Measurements from ENCODE around the gene EEIG1. TPM values are rescaled to one million over a fixed set of nuclear protein-coding genes. Genes with fewer than 3 reads are reported as not detected.

EEIG1 gene
- total and polyA plus RNA-seq, 4 experiments from 2014 or later = 95.4 to 550 (median 361) TPM

GRCh38 chr9:127950513-127951289 lies 30.1 kb downstream of the EEIG1 start:
- CTCF ChIA-PET (ENCODE audit: partially characterized antibody) = interaction anchor here (4.2 to 13.9 kb wide), 2 partner anchors 84 to 85 kb away, joined by 40 to 300 read pairs; no protein-coding TSS in a partner anchor
- Mint-ChIP-seq H3K9me3 (no peaks in the 10 kb centered on the region), H3K4me3 (peak overlapping the region in 6 of 8 donors; percentile 17 to 51 (median 34)), H3K27me3 (no peaks in the 10 kb centered on the region), H3K4me1 (peaks cover 25 to 82% (median 51%) of the 10 kb centered on the region in 4 donors), H3K27ac (peak overlapping the region; percentile 78 to 86 (median 80)), H3K36me3 (peaks cover 13 to 54% of the 10 kb centered on the region in 2 donors)
- POLR2A ChIA-PET (ENCODE audit: partially characterized antibody) = interaction anchor here (1.3 to 16.4 kb wide), 5 partner anchors 13 to 83 kb away, joined by 3 to 250 read pairs (median 9); partner anchors contain the start of genes DPM2 and EEIG1
- DNase-seq = peak in 1 of 5 donors; percentile 24
- no peak overlapping the region for H3K4me3 ChIP-seq (ENCODE audit: low read length in 2 of 2)
- H3K27me3 ChIP-seq (ENCODE audit: insufficient read depth, low read length) = no peaks in the 10 kb centered on the region
- peaks cover 74% of the 10 kb centered on the region for H3K4me1 ChIP-seq (ENCODE audit: insufficient read depth, low read length)
- intact Hi-C loops (cut with micrococcal nuclease) = no loop called here
- H3K27ac ChIP-seq (ENCODE audit: low read depth, low read length) = peak overlapping the region; percentile 22
- H3K9me3 ChIP-seq (ENCODE audit: control insufficient read depth in 1 of 2, low read length in 2 of 2) = no peaks in the 10 kb centered on the region
- peaks cover 58% of the 10 kb centered on the region for H3K36me3 ChIP-seq (ENCODE audit: insufficient read depth, low read length)

- Histone ChIP-seq H3K4me1 (ENCODE audit: insufficient read depth, low read length) (peaks cover 69% of the 10 kb centered on the region), H3K27me3 (ENCODE audit: insufficient read depth, low read length) (no peaks in the 10 kb centered on the region), H3K36me3 (ENCODE audit: insufficient read depth, low read length) (peaks cover 65% of the 10 kb centered on the region), H3K4me3 (ENCODE audit: low read length in 2 of 2) (no peak overlapping the region), H3K27ac (ENCODE audit: low read depth, low read length) (peak overlapping the region; percentile 5), H3K9me3 (ENCODE audit: control insufficient read depth in 1 of 2, low read length in 2 of 2) (no peaks in the 10 kb centered on the region)
- no peaks in the 10 kb centered on the region for H3K9me3 Mint-ChIP-seq
- CTCF ChIA-PET (ENCODE audit: partially characterized antibody) = interaction anchor here (4.2 kb wide), 1 partner anchor 85 kb away, joined by 40 read pairs; no protein-coding TSS in a partner anchor
- peak overlapping the region in 3 of 8 donors; percentile 34 to 48 (median 43) for H3K4me3 Mint-ChIP-seq
- peak overlapping the region; percentile 57 to 86 (median 80) for H3K27ac Mint-ChIP-seq
- POLR2A ChIA-PET (ENCODE audit: partially characterized antibody) = interaction anchor here (1.3 to 16.4 kb wide), 5 partner anchors 13 to 84 kb away, joined by 3 to 250 read pairs (median 9); partner anchors contain the start of genes DPM2 and EEIG1
- DNase-seq = no peak
- H3K27me3 Mint-ChIP-seq = no peaks in the 10 kb centered on the region
- H3K4me1 Mint-ChIP-seq = peaks cover 20 to 82% (median 46%) of the 10 kb centered on the region in 4 donors
- intact Hi-C loops (cut with micrococcal nuclease) = no loop called here
- H3K36me3 Mint-ChIP-seq = peaks cover 15 to 55% of the 10 kb centered on the region in 2 donors
Observed at GRCh38 chr9:127949827-127950512, 30.8 kb downstream of the EEIG1 start.

GRCh38 chr9:127947841-127948710 lies 32.7 kb downstream of the EEIG1 start:
- Mint-ChIP-seq H3K27ac (peak overlapping the region; percentile 59 to 87 (median 79)), H3K4me3 (no peak overlapping the region), H3K9me3 (peaks cover 0 to 2% (median 0%) of the 10 kb centered on the region in 8 donors), H3K4me1 (peaks cover 21 to 80% (median 37%) of the 10 kb centered on the region in 4 donors), H3K36me3 (peaks cover 27 to 65% of the 10 kb centered on the region in 2 donors), H3K27me3 (no peaks in the 10 kb centered on the region)
- Histone ChIP-seq H3K4me3 (ENCODE audit: low read length in 2 of 2) (no peak overlapping the region), H3K36me3 (ENCODE audit: insufficient read depth, low read length) (peaks cover 84% of the 10 kb centered on the region), H3K27me3 (ENCODE audit: insufficient read depth, low read length) (no peaks in the 10 kb centered on the region), H3K9me3 (ENCODE audit: control insufficient read depth in 1 of 2, low read length in 2 of 2) (no peaks in the 10 kb centered on the region), H3K4me1 (ENCODE audit: insufficient read depth, low read length) (peaks cover 65% of the 10 kb centered on the region), H3K27ac (ENCODE audit: low read depth, low read length) (no peak overlapping the region)
- intact Hi-C loops (cut with micrococcal nuclease) = no loop called here
- POLR2A ChIA-PET (ENCODE audit: partially characterized antibody) = interaction anchor here (0.7 to 16.4 kb wide), 9 partner anchors 9 to 97 kb away, joined by 3 to 250 read pairs (median 4); partner anchors contain the start of gene EEIG1
- CTCF ChIA-PET (ENCODE audit: partially characterized antibody) = interaction anchor here (1.0 to 4.2 kb wide), 2 partner anchors 87 to 177 kb away, joined by 3 to 40 read pairs; no protein-coding TSS in a partner anchor
- DNase-seq = peak in 1 of 5 donors; percentile 16

- Mint-ChIP-seq H3K36me3 (peaks cover 36 to 71% of the 10 kb centered on the region in 2 donors), H3K4me1 (peaks cover 21 to 74% (median 34%) of the 10 kb centered on the region in 4 donors), H3K27me3 (no peaks in the 10 kb centered on the region), H3K9me3 (peaks cover 0 to 2% (median 0%) of the 10 kb centered on the region in 8 donors), H3K4me3 (no peak overlapping the region), H3K27ac (peak overlapping the region in 5 of 7 donors; percentile 53 to 78 (median 59))
- H3K9me3 ChIP-seq (ENCODE audit: control insufficient read depth in 1 of 2, low read length in 2 of 2) = no peaks in the 10 kb centered on the region
- H3K4me1 ChIP-seq (ENCODE audit: insufficient read depth, low read length) = peaks cover 53% of the 10 kb centered on the region
- intact Hi-C loops (cut with micrococcal nuclease) = no loop called here
- DNase-seq = peak in 1 of 5 donors; percentile 31
- CTCF ChIA-PET (ENCODE audit: partially characterized antibody) = interaction anchor here (0.9 to 4.2 kb wide), 2 partner anchors 83 to 88 kb away, joined by 3 to 40 read pairs; no protein-coding TSS in a partner anchor
- no peaks in the 10 kb centered on the region for H3K27me3 ChIP-seq (ENCODE audit: insufficient read depth, low read length)
- H3K4me3 ChIP-seq (ENCODE audit: low read length in 2 of 2) = no peak overlapping the region
- POLR2A ChIA-PET (ENCODE audit: partially characterized antibody) = interaction anchor here (1.0 to 16.4 kb wide), 7 partner anchors 9 to 99 kb away, joined by 3 to 250 read pairs (median 4); partner anchors contain the start of gene EEIG1
- peaks cover 88% of the 10 kb centered on the region for H3K36me3 ChIP-seq (ENCODE audit: insufficient read depth, low read length)
- H3K27ac ChIP-seq (ENCODE audit: low read depth, low read length) = no peak overlapping the region
Observed at GRCh38 chr9:127946728-127947127, 34.1 kb downstream of the EEIG1 start.

GRCh38 chr9:127945942-127946341 lies 34.8 kb downstream of the EEIG1 start:
- CTCF ChIA-PET (ENCODE audit: partially characterized antibody) = interaction anchor here (9.8 to 11.2 kb wide), 2 partner anchors 9 to 90 kb away, joined by 109 to 216 read pairs; no protein-coding TSS in a partner anchor
- peak in 1 of 5 donors; percentile 29 for DNase-seq
- Histone ChIP-seq H3K4me1 (ENCODE audit: insufficient read depth, low read length) (peaks cover 48% of the 10 kb centered on the region), H3K9me3 (ENCODE audit: control insufficient read depth in 1 of 2, low read length in 2 of 2) (no peaks in the 10 kb centered on the region), H3K4me3 (ENCODE audit: low read length in 2 of 2) (no peak overlapping the region), H3K27ac (ENCODE audit: low read depth, low read length) (no peak overlapping the region), H3K36me3 (ENCODE audit: insufficient read depth, low read length) (peaks cover 91% of the 10 kb centered on the region), H3K27me3 (ENCODE audit: insufficient read depth, low read length) (no peaks in the 10 kb centered on the region)
- intact Hi-C loops (cut with micrococcal nuclease) = no loop called here
- POLR2A ChIA-PET (ENCODE audit: partially characterized antibody) = interaction anchor here (1.0 to 16.4 kb wide), 6 partner anchors 9 to 89 kb away, joined by 3 to 250 read pairs (median 4); partner anchors contain the start of gene EEIG1
- Mint-ChIP-seq H3K9me3 (peaks cover 0 to 2% (median 0%) of the 10 kb centered on the region in 8 donors), H3K36me3 (peaks cover 39 to 72% of the 10 kb centered on the region in 2 donors), H3K27ac (peak overlapping the region in 4 of 7 donors; percentile 41 to 88 (median 68)), H3K4me1 (peaks cover 20 to 67% (median 30%) of the 10 kb centered on the region in 4 donors), H3K4me3 (no peak overlapping the region), H3K27me3 (no peaks in the 10 kb centered on the region)

GRCh38 chr9:127945338-127945737 lies 35.5 kb downstream of the EEIG1 start:
- ChIA-PET CTCF (ENCODE audit: partially characterized antibody) (interaction anchor here (9.8 to 11.2 kb wide), 2 partner anchors 10 to 91 kb away, joined by 109 to 216 read pairs; no protein-coding TSS in a partner anchor), POLR2A (ENCODE audit: partially characterized antibody) (interaction anchor here (1.7 to 16.4 kb wide), 4 partner anchors 10 to 87 kb away, joined by 6 to 250 read pairs (median 69); partner anchors contain the start of gene EEIG1)
- H3K36me3 ChIP-seq (ENCODE audit: insufficient read depth, low read length) = peaks cover 85% of the 10 kb centered on the region
- no peaks in the 10 kb centered on the region for H3K27me3 ChIP-seq (ENCODE audit: insufficient read depth, low read length)
- no peak overlapping the region for H3K4me3 Mint-ChIP-seq
- H3K27ac ChIP-seq (ENCODE audit: low read depth, low read length) = no peak overlapping the region
- intact Hi-C loops (cut with micrococcal nuclease) = no loop called here
- peaks cover 19 to 61% (median 26%) of the 10 kb centered on the region in 4 donors for H3K4me1 Mint-ChIP-seq
- no peak overlapping the region for H3K4me3 ChIP-seq (ENCODE audit: low read length in 2 of 2)
- peak in 1 of 5 donors; percentile 30 for DNase-seq
- peaks cover 0 to 2% (median 0%) of the 10 kb centered on the region in 8 donors for H3K9me3 Mint-ChIP-seq
- H3K9me3 ChIP-seq (ENCODE audit: control insufficient read depth in 1 of 2, low read length in 2 of 2) = no peaks in the 10 kb centered on the region
- peaks cover 42% of the 10 kb centered on the region for H3K4me1 ChIP-seq (ENCODE audit: insufficient read depth, low read length)
- H3K27me3 Mint-ChIP-seq = no peaks in the 10 kb centered on the region
- peak overlapping the region in 3 of 7 donors; percentile 24 to 81 (median 53) for H3K27ac Mint-ChIP-seq
- H3K36me3 Mint-ChIP-seq = peaks cover 45 to 74% of the 10 kb centered on the region in 2 donors

All from CD4-positive, alpha-beta memory T cell (primary cell).